GM18498 (cell line): Measurements from ENCODE around the gene GXYLT1.
"Not testable (repeated sequence)": the region's sequence is repeated elsewhere in the genome, so short reads cannot be mapped to it uniquely, and the experiment has no call there.

Experiments used
- ATAC-seq: cut with Tn5 transposase; IDR thresholded peaks from one replicate; pipeline ENCODE4 v1.9.1; 2021; ENCODE audit warnings: mild to moderate bottlenecking, moderate library complexity; ENCODE audit not compliant: unreplicated experiment

Gene GXYLT1

DNA sequence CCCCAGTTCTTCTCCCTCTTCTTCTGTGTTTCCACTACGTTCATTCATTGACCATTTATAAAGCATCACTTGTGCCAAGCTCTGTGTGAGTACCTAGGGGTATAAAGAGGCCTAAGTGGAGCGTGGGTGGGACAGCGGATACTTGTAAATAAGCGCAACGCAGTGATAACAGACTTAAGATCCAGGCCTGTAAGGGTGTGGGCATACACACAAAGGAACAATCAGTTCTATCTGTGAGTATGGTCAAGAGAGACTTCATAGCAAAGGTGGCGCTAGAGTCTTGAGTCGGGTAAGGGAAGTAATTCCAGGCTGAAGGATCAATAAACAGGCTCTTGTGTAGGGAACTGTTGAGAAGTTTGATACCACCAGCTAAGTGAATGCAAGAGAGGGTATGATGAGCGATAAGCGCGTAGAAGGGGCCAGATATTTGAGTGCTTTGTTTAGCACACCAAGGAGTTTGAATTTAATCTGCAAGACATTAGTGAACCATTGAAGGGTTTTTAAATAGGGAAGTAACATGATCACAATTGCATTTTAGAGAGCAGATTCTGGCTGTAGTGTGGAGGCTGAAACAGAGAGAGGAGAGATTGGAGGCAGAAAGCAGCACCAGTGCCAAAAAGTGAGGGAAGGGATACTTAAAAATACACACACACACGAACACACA, 1.0 kb upstream of the GXYLT1 start:
- no peak for ATAC-seq

DNA sequence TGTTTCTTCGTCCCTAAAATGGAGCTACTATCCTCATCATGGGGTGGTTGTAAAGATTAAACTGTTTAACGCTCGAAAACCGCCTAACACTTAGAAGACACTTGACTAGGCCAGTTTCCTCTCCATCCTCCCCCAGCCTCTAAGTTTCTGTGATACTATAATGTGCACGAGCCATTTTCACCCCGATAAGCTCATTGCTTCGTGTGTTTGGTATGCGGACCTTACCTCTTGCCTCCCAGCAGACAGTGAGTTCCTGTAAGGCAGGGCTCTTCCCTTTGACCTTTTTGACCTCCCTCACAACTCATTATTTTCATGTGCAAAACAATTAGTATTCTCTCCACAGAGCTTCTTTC, 499 bp upstream of the GXYLT1 start:
- peak; percentile 15 for ATAC-seq

DNA sequence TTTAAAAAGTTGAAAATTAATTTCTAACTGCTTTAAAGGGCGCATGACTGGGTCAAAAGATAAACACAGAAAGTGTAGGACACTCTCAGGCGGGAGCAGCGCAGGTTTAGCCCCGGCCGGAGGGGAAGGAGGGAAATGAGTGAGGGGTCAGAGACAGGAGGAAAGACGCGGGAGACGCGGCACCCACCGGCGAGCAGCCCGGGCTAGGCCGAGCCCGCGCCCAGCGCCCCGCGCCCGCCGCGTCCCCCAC, 591 bp downstream of the GXYLT1 start:
- ATAC-seq, result no peak

DNA sequence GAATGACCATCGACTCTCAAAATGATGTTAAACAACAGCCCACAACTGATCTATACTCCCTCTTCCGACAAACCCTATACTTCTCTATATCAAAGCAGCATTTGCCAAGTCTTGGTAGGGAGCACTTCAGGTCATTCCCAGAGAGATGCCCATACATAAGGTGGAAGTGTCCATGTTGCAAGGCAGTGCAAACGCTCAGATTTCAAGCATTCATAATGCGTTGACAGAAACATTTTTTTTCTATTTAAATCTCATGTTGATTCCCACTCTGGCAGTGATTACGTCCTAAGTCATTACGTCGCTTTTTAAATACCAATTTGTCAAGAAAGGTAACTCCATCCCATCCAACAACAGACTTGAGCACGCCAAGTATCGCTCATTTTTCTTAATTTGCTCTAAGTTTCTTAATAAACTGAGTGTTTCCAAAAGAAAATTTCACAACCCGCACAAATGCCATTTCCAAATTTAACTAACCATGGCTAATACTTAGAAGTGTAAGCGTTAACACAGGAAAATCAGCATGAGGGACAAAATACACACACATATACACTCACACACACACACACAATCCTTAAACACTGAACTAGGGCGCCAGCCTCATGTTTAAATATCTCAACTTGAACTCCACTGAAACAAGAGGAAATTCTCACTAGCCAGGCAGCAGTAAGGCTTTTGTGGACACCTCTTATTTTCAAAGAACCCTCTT, 1.1 kb downstream of the GXYLT1 start:
- ATAC-seq, result no peak

DNA sequence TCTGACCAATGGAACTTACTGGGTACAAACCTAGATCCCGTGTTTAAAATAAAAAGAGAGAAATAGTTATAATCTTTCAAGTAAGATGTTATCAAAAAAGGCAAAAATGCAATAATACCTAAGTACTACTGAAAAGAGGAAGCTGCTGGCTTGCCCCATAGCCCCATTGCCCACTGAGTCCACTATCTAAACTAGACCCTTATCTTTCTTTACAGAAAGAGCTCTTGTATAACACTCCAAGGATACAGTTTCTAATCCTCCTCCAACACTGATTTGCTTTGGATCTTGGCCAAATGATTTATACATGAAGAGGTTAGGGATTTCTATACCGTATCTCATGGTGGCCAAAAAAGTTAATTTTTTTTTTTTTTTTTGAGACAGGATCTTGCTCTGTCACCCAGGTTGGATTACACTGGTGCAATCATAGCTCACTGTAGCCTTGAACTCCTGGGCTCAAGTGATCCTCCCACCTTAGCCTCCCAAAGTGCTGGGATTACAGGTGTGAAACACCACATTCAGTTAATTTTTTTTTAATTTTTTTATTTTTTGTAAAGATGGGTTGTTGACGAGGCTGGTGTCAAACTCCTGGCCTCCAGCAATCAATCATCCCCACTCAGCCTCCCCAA, 2.6 kb downstream of the GXYLT1 start:
- ATAC-seq, result no peak

DNA sequence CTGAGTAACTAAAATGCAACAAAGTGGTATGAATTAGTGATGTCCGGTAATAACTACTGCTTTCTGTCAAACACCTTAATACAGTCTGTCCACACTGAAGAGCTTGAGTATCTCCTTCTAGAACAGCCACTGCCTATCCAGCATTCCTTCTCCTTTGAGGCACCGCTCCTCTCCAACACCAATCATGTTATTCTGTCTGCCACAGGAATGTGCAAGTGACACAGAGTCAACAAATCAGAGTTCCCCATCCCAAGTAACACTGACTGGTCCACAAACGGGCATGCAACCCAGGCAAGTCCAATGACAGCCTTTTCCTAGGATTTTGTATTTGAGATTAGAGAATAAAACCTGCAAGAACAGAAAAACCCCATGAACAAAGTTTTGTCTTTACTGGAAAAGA, 3.8 kb downstream of the GXYLT1 start:
- ATAC-seq, result no peak

DNA sequence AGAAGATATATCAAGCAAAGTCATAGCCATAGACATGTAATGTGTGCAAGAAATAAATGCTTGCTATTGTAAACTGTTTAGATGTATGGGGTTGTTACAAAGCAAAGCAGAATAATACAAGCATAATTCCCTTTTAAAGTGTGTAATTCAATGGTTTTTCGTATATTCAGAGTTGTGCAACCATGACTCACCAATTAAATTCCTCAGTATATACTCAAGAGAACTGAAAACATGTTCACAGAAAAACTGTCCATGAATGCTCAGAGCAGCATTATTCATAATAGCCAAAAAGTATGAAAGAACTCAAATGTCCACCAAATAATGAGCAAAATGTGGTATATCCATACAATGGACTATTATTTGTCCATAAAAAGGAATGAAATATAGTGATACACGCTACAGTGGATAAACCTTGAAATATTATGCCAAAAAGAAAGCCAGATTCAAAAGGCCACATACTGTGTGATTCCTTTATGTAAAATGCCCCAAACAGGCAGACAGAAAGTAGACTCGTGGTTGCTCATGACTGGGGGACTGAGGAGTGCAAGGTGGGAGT, 9.3 kb downstream of the GXYLT1 start:
- ATAC-seq, result no peak

DNA sequence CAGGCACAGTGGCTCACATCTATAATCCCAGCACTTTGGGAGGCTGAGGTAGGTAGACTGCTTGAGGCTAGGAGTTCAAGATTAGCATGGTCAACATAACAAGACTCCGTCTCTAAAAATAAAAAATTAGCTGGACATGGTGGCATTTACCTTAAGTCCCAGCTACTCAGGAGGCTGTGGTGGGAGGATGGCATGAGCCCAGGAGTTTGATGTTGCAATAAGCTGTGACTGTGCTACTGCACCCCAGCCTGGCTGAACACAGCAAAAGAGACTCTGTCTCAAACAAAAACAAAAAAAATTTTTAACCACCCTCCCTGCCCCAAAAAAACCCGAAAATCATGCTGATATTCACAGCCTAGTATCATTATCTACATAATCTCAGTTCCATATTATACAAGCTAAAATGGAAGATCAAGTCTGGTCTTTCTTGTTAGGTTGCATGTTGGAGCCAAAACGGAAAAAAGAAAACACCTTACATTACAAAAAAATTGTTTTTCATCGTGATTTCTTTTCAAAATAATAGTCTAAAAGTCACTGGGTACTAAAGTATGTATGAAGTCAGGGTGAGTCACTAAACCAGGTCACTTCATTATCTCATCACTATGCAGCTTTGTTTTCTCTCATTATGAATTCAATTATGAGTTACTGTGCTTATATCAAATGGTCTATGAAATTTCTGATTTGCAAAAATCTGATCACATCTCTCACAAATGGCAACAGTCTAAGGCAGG, 13.8 kb downstream of the GXYLT1 start:
- ATAC-seq, result no peak

DNA sequence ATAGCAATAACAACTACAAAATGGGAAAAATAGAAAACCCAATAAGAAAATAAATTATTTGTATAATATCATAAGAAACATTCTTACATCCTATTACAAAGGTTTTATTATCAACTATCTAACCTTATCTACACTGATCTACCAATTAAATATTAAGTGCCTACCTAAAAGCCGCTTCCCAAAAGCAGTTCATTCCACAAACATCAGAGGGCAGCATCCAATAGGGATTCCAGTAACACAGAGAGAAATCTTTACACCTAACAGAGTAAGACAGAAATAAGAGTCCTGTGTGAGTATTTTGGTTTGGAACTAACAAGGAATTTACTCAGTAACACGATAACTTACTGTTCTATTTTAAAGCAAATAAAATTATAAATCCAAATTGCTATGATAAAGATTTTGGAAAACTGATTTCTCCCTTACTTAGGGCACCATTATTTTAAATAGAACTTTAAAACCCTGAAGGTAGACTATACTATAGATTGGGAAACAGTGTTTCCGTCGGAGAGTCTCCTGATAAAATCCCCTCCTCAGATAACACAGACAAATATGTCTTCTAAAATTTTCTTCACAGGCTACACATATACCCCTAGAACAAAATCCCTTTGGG, 15.0 kb downstream of the GXYLT1 start:
- ATAC-seq, result no peak

DNA sequence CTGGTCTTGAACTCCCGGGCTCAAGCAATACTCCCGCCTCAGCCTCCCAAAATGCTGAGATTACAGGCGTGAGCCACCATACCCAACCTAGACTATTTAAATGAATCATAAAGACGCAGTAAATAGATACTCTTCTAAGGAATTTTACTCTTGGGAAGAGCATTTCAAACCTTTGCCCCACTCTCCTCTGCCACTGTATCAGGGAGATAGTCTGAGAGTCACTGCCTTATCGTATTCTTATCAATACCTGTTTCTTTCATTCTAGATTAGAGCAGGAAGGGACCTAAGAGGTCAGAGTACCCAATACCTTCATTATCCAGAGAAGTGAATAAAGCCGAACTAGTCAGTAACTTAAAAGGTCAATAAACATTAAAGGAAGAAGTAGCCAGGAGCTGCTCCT, 15.8 kb downstream of the GXYLT1 start:
- no peak for ATAC-seq

DNA sequence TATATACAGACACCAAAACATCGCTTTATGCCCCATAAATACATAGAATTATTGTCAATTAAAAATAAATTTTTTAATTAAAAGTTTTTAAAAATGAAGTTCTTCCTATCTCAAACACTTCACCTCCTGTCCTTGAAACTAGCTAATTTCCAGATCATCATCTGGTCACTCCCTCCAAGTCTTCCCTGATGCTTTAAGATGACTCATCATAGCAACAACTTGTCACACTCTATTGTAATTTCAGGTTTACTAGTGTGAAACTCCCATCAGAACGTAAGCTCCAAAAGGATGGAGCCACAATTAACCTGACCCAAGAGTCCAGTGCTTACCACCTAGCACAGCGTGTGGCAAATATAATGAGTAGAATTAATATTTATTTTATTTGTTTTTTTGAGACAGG, 16.3 kb downstream of the GXYLT1 start:
- ATAC-seq, result no peak

DNA sequence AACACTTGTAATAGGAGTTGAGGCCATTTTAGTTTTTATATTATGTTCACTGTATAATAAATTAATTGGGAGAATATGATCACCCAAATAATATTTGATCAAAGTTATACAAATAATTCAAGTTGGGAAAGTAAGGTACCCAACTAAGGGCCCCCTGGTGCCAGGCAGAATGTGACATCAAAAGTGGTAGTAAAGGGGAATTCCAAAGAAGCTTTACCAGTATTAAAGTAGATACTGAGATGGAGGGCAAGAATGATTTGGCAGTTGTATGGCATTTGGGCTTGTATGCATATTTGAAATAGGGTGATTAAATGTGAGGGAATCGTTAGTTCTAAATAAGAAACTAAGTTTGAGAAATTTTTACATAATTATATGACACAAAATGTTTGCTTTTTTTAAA, 17.7 kb downstream of the GXYLT1 start:
- no peak for ATAC-seq

DNA sequence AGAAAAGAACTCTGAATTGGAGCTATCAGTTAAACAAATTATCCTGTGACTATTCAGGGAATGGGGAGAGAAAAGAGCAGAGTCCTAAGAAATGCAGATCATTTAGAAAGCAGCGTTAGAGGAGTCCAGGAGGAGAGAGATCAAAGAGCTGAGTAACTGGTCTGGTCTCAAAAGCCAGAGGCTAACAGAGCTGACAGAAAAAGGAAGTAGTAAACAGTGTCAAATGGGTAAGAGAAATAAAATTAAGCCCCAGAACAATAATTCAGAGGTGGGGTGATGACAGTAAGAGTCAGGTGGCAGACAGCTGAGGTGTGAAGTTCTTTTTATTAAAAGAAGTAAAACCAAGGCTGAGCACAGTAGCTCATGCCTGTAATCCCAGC, 19.3 kb downstream of the GXYLT1 start:
- ATAC-seq, result peak; percentile 39

DNA sequence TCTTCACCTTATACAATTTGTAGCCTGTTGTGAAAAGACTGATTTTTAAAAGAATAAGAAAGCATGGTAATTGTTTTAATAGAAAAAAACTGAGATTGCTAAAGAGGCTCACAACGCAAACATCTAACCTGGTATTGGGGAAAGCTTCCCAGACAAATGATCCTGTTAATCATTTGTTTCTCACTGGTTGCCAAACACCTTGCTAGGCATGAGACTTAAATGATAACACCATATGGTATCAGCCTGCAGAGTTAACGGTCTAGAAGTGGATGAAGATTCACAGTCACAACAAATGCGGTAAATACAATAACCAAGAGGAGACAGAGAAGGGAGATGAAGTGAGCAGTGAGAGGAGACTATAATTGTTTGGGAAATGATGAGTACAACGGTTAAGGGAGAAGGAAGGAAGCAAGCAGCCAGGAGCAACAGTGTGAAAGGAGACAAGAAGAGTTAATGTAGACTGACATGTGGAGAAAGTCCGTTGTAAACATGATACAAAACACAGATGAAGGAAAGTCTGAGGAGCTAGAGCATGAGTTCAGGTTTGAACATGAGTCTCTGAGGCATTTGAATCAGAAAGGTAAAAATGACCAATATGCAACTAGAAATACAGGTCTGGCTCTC, 19.8 kb downstream of the GXYLT1 start:
- ATAC-seq, result peak; percentile 19

DNA sequence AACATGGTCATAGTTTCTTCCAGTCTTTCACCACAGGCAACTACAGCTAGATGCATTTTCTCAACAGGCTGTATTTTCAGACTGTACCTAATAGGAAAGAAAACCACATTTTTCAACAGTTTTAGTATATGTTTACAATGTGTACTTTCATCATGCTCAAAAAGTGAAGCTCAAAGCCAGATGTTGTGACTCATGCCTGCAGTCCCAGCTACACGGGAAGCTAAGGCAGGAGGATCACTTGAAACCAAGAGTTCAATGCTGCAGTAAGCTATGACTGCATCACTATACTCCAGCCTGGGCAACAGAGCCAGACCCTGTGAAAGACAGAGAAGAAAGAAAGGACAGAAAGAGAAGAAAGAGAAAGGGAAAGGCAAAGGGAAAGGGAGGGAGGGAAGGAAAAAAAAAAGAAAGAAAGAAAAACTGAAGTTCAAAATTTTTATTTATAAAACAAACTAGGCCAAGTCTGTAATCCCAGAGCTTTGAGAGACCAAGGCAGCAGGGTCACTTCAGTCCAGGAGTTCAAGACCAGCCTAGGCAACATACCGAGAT, 25.5 kb downstream of the GXYLT1 start:
- ATAC-seq, result no peak

DNA sequence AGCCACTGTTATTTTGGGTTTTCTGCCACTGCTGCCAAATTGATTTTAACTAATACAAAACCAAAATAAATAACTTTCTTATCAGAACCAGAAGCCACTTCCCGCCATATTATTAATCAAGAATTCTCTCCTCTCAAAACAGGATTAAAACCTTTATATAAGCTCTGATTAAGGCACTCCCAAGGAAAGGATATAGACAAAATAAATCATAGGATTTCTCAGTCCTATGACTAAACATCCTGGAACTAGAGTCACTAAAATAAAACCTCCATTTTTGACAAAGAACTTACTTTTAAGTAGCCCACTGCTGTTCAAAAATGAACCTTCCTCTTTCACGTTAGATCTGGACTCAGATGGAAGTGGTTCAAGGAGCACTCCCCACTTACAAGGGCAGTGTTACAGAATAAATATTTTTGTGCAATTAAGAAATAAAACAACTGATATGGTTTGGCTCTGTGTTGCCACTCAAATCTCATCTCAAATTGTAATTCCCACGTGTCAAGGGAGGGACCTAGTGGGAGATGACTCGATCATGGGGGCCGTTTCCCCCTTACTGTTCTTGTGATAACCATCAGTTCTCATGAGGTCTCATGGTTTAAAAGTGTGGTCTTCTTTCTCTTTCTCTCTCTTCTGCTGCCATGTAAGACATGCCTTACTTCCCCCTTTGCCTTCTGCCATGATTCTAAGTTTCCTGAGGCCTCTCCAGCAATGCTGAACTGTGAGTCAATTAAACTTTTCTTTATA, 26.4 kb downstream of the GXYLT1 start:
- ATAC-seq, result no peak

DNA sequence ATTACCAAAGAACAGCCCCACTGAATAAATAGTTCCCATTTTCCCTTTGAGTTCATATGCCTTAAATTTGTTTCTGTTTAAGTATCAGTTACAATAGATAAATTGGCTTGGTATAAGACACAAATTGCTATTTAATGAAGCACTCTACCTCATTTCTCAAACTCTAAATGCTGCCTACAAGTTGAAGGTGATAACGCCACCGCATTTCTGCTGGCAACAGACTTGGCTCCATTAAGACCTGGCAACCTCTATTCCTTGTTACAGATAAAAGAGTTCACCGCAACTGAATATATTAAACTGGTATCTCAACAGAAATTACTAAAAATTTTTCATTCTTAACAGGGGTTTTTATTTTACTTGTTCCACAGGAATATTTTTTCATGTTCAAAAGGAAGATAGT, 35.6 kb downstream of the GXYLT1 start:
- no peak for ATAC-seq

DNA sequence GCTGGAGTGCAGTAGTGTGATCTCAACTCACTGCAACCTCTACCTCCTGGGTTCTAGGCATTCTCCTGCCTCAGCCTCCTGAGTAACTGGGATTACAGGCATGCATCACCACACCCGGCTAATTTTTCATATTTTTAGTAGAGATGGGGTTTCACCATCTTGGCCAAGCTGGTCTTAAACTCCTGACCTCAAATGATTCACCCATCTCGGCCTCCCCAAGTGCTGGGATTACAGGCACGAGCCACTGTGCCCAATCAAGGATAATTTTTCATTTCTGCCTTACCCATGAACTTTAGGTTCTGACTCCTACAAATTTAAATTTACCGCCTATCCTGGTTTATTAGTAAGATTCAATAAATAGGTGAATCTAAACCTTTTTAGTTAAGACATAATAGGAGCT, 37.9 kb downstream of the GXYLT1 start:
- ATAC-seq, result not testable (repeated sequence)

DNA sequence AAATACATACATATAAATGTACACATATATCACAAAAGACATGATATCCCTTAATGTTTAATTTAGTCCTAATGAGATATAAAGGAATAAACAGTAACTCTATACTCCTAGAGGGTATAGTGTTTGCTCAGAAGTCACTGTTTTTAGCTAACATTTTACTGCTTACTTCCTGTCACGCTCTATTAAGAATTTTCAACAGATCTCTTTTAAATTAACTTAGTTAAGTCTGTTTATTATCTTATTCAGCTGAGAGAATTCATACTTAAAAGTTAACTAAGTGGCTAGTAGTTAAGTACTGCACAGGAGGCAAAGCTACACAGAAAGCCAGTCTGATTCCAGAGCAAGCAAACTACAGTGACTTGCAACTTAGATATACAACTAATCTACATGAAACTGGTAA, 39.9 kb downstream of the GXYLT1 start:
- ATAC-seq, result no peak

DNA sequence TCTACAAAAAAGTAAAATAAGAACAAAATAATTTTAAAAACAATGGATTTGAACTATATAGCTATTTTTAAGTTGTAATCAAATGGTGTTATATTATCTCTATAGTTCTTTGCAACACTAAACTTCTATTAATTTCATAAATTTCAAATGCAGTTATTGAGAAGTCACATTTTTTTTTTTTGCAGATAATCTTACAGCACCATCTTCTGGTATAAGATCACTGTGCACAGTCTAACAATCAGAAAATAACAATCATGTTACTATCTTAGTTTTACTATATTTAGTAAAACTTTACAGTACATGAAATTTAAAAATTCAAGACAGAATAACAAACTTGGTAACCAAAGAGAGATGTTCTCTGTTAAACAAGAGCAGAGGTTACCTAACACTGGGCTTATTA, 40.6 kb downstream of the GXYLT1 start:
- ATAC-seq, result no peak
